Fibroblast of lung (primary cell): ENCODE measurements around the gene G6PD. TPM values are rescaled to one million over a fixed set of nuclear protein-coding genes. Genes with fewer than 3 reads are reported as not detected.

ENCODE experiments used
- DNase-seq, 2 donors: peaks; one replicate each; pipeline versions ENCODE4 v3.0.0 to v3.0.0-alpha.2; 2010; ENCODE audit warnings: low read depth in 2 of 2
- H2AFZ ChIP-seq: 2 replicates; pipeline ENCODE4 v1.5.1; 2012; ENCODE audit warnings: low read length, control low read depth, inconsistent platforms
- H3K27ac ChIP-seq: 2 replicates; pipeline ENCODE4 v1.5.1; 2011; ENCODE audit warnings: low read length, control low read depth; ENCODE audit not compliant: insufficient read depth
- H3K27me3 ChIP-seq: 2 replicates; pipeline ENCODE4 v1.5.1; 2011; ENCODE audit warnings: mild to moderate bottlenecking, low read length; ENCODE audit not compliant: control insufficient read depth, insufficient read depth
- H3K36me3 ChIP-seq: 2 replicates; pipeline ENCODE4 v1.5.1; 2011; ENCODE audit warnings: low read length; ENCODE audit not compliant: control insufficient read depth, insufficient read depth
- H3K4me1 ChIP-seq: 2 replicates; pipeline ENCODE4 v1.5.1; 2011; ENCODE audit warnings: low read length; ENCODE audit not compliant: control insufficient read depth, insufficient read depth; ENCODE audit errors: extremely low read depth
- H3K4me2 ChIP-seq: 2 replicates; pipeline ENCODE4 v1.5.1; 2011; ENCODE audit warnings: low read length, control low read depth; ENCODE audit not compliant: insufficient read depth; ENCODE audit errors: extremely low read depth
- H3K4me3 ChIP-seq, 4 experiments: fragments of 200-600 bp in 1 of 4; sonication (generic) in 1 of 4; replicated peaks in 1 of 4; 2 replicates each; pipeline ENCODE4 v1.5.1; 2011 to 2016; ENCODE audit warnings: low read length in 4 of 4, low read depth in 3 of 4, mild to moderate bottlenecking in 3 of 4, control low read depth in 2 of 4, inconsistent platforms in 1 of 4, mixed read lengths in 1 of 4; ENCODE audit not compliant: insufficient read depth in 1 of 4; ENCODE audit errors: control extremely low read depth in 1 of 4
- H3K79me2 ChIP-seq: 2 replicates; pipeline ENCODE4 v1.5.1; 2012; ENCODE audit warnings: mild to moderate bottlenecking, low read length, inconsistent platforms; ENCODE audit not compliant: control insufficient read depth, insufficient read depth
- H3K9ac ChIP-seq: 2 replicates; pipeline ENCODE4 v1.5.1; 2011; ENCODE audit warnings: mild to moderate bottlenecking, low read length, control low read depth; ENCODE audit not compliant: insufficient read depth
- H3K9me3 ChIP-seq: 2 replicates; pipeline ENCODE4 v1.5.1; 2012; ENCODE audit warnings: low read depth, low read length; ENCODE audit not compliant: control insufficient read depth, insufficient read depth
- H4K20me1 ChIP-seq: 2 replicates; pipeline ENCODE4 v1.5.1; 2011; ENCODE audit warnings: low read length; ENCODE audit not compliant: control insufficient read depth, insufficient read depth; ENCODE audit errors: extremely low read depth
- EZH2 ChIP-seq: IDR thresholded peaks from 2 replicates; pipeline ENCODE4 v1.5.1; 2012; ENCODE audit warnings: low read length, control low read depth, mild to moderate bottlenecking; ENCODE audit errors: missing control alignments
- polyA plus RNA-seq, 2 donors: library from polyadenylated mRNA; depleted of rRNA in 1 of 2; stranded (reverse) in 1 of 2; unstranded in 1 of 2; fragments of >200 nt; gene quantifications; 2 replicates each; pipeline ENCODE4 v1.2.1, GENCODE V29; 2011 to 2012; ENCODE audit warnings: missing spikeins in 1 of 2
- total RNA-seq: library from RNA; depleted of rRNA; stranded (reverse); fragments of >200 nt; gene quantifications from 2 replicates; pipeline ENCODE4 v1.2.1, GENCODE V29; 2014
- TF ChIP-seq, protein P1 (sequence below), 2 donors: IDR thresholded peaks in 1 of 2; conservative IDR thresholded peaks in 1 of 2; 1 replicate in 1 of 2; 2 replicates in 1 of 2; pipeline ENCODE4 v1.5.1; 2011 to 2012; ENCODE audit warnings: low read length in 2 of 2, control low read depth in 1 of 2, inconsistent platforms in 1 of 2, low read depth in 1 of 2, mild to moderate bottlenecking in 1 of 2

Gene G6PD
- total and polyA plus RNA-seq, 2 donors (not counting 1 experiment from before 2014, with no cell fraction given), result 86.2 to 109 TPM

DNA sequence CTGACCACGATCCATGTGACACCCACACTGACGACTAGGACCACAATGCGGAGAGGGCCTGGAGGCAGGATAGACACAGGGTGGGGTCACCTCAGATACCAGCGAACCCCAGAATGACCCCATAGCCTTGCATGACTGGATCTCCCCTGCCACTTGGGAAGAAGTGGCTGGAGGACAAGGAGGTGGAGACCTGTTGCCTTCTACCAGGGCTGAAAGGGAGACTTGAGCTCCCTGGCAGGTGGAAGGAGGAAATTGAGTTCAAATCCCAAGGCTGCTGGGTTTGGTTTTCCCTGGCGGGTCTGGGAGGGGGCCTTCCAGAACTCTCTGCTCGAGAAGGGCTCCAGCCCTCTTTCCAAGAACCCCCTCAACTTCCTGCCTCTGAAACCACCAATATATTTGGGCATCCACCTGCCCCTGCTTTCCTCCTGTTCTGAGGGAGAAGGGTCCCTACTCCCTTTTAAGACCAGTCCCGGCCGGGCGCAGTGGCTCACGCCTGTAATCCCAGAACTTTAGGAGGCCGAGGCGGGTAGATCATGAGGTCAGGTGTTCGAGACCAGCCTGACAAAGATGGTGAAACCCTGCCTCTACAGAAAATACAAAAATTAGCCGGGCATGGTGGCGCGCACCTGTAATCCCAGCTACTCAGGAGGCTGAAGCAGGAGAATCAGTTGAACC lies 33.6 kb downstream of the G6PD start:
- H3K4me3 ChIP-seq, result no peak overlapping the region
- H3K4me2 ChIP-seq, result no peak overlapping the region
- H2AFZ ChIP-seq, result no peak overlapping the region
- peaks cover 10% of the 10 kb centered on the region for H3K4me1 ChIP-seq
- no peaks in the 10 kb centered on the region for H4K20me1 ChIP-seq
- H3K79me2 ChIP-seq, result peaks cover 4% of the 10 kb centered on the region
- H3K36me3 ChIP-seq, result no peaks in the 10 kb centered on the region
- no peak for DNase-seq
- H3K9me3 ChIP-seq, result no peaks in the 10 kb centered on the region
- H3K27ac ChIP-seq, result no peak overlapping the region
- H3K27me3 ChIP-seq, result no peaks in the 10 kb centered on the region
- TF ChIP-seq, protein P1, sequence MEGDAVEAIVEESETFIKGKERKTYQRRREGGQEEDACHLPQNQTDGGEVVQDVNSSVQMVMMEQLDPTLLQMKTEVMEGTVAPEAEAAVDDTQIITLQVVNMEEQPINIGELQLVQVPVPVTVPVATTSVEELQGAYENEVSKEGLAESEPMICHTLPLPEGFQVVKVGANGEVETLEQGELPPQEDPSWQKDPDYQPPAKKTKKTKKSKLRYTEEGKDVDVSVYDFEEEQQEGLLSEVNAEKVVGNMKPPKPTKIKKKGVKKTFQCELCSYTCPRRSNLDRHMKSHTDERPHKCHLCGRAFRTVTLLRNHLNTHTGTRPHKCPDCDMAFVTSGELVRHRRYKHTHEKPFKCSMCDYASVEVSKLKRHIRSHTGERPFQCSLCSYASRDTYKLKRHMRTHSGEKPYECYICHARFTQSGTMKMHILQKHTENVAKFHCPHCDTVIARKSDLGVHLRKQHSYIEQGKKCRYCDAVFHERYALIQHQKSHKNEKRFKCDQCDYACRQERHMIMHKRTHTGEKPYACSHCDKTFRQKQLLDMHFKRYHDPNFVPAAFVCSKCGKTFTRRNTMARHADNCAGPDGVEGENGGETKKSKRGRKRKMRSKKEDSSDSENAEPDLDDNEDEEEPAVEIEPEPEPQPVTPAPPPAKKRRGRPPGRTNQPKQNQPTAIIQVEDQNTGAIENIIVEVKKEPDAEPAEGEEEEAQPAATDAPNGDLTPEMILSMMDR (conservative IDR thresholded peaks at IDR 0.05 in 1 of 2, IDR thresholded peaks at IDR 0.05 in 1 of 2; ENCODE audit: low read depth in 1 of 2, low read length in 2 of 2), result no peak
- TF ChIP-seq EZH2, result no peak
- H3K9ac ChIP-seq, result no peak overlapping the region

DNA sequence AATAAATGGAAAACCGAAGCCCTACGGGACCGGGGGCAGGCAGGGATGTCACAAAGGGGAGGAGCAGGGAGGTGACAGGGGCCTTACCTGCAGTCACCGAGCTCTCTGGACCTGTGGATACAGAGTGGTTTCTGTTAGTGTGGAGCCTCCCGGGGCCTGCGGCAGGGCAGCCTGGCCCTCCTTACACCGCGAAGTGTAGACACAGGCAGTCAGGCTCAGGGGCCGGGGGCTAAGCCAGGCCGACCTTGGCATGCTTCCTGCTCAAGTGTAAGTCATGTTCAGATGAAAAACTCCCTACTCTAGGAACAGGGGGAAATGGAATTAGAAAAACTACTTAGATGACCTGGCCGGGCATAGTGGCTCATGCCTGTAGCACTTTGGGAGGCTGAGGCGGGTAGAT lies 34.9 kb downstream of the G6PD start:
- no peak overlapping the region for H3K27ac ChIP-seq
- no peak overlapping the region for H3K4me2 ChIP-seq
- peaks cover 4% of the 10 kb centered on the region for H3K79me2 ChIP-seq
- no peaks in the 10 kb centered on the region for H3K36me3 ChIP-seq
- H3K9ac ChIP-seq, result no peak overlapping the region
- H3K4me3 ChIP-seq, result no peak overlapping the region
- no peaks in the 10 kb centered on the region for H3K27me3 ChIP-seq
- no peaks in the 10 kb centered on the region for H4K20me1 ChIP-seq
- no peaks in the 10 kb centered on the region for H3K9me3 ChIP-seq
- no peak for DNase-seq
- no peak for TF ChIP-seq EZH2
- TF ChIP-seq, protein P1 (conservative IDR thresholded peaks at IDR 0.05 in 1 of 2, IDR thresholded peaks at IDR 0.05 in 1 of 2; ENCODE audit: low read depth in 1 of 2, low read length in 2 of 2), result no peak
- no peaks in the 10 kb centered on the region for H3K4me1 ChIP-seq
- H2AFZ ChIP-seq, result no peak overlapping the region

- Histone ChIP-seq H2AFZ (no peak overlapping the region), H3K9me3 (no peaks in the 10 kb centered on the region), H3K27ac (no peak overlapping the region), H3K9ac (no peak overlapping the region), H3K27me3 (no peaks in the 10 kb centered on the region), H4K20me1 (no peaks in the 10 kb centered on the region), H3K4me3 (no peak overlapping the region), H3K36me3 (no peaks in the 10 kb centered on the region), H3K79me2 (no peaks in the 10 kb centered on the region), H3K4me1 (peaks cover 3% of the 10 kb centered on the region), H3K4me2 (no peak overlapping the region)
- TF ChIP-seq EZH2, result no peak
- TF ChIP-seq, protein P1 (conservative IDR thresholded peaks at IDR 0.05 in 1 of 2, IDR thresholded peaks at IDR 0.05 in 1 of 2; ENCODE audit: low read depth in 1 of 2, low read length in 2 of 2), result no peak
- DNase-seq, result no peak
Observed at GRCh38 chrX:154509455-154509854, 37.2 kb downstream of the G6PD start.
